Astrocyte of the spinal cord (primary cell): ENCODE measurements around the gene TMPRSS11F.

Experiments
- DNase-seq: peaks from one replicate; pipeline ENCODE4 v3.0.0; 2011; ENCODE audit warnings: low read depth, low spot score
- H3K4me3 ChIP-seq: 2 replicates; pipeline ENCODE4 v1.5.1; 2011; ENCODE audit warnings: low read depth, mild to moderate bottlenecking, low read length, moderate library complexity
- CTCF ChIP-seq: IDR thresholded peaks from 2 replicates; pipeline ENCODE4 v1.5.1; 2012; ENCODE audit warnings: low read depth, mild to moderate bottlenecking, low read length, inconsistent platforms
- in situ Hi-C: cut with HindIII; loops from 2 replicates; pipeline ENCODE4 v1.10.0; 2017; ENCODE audit warnings: low sequenced_read_pairs

Gene TMPRSS11F

DNA sequence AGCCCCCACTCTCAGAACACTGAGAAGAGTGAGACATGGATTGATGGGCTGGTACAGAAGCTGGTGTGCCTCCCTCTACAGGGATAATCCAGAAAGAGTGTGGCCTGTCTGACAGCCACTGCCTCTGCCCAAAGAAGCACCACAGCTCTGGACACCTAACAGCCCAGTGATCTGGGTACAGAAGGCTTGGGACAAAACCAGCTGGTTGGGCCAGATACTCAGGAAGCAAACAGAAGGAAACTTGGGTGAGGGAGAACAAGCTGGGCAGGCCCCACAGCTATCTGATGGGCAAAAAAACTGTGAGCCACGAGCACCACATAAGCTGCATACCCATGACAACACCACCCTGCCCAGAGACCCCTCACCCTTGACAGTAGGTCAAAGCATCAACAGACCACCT, 46.9 kb downstream of the TMPRSS11F start:
- in situ Hi-C loops, result no loop called here
- no peak for DNase-seq
- H3K4me3 ChIP-seq, result no peak overlapping the region
- TF ChIP-seq CTCF, result no peak

DNA sequence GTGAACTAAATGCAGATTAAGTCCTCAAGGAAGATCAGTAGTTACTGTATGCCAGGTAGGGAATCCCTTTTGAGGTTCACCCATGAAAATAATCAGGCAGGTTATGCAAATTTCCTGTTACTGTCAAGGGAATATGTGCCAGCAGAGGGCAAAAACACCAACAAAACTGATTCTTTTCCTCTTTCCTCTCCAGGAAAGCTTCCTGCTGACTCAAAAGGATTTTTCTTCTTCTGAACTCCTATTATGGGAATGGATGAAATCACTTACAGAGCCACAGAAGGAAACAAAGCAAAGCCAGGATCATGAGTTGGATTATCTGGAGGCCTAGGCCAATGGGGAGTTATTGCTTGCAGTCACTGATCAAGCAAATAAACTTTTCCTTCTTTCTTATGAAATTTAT, 49.7 kb downstream of the TMPRSS11F start:
- no peak for TF ChIP-seq CTCF
- in situ Hi-C loops, result no loop called here
- DNase-seq, result no peak
- no peak overlapping the region for H3K4me3 ChIP-seq

- in situ Hi-C loops, result no loop called here
- H3K4me3 ChIP-seq, result no peak overlapping the region
Measured at GRCh38 chr4:68077737-68078136, 51.9 kb downstream of the TMPRSS11F start.

DNA sequence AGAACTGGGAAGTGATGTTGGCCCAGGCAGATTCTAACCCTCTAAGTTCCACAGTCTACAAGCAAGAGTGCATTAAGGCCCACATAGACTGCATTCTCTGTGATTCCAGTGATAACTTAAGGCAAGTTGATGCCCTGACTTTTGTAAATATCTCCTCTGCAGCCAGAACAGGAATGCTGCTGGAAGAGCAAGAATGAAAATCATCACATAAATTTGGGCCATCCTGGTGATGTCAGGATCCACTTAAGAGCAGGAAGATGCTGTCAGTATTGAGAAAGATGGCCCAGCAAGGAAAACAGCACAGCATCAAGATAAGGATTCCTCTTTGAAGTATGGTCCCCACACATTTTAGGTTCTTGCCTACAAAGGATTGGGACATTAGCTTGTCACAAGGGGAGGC, 52.4 kb downstream of the TMPRSS11F start:
- no peak overlapping the region for H3K4me3 ChIP-seq
- DNase-seq, result no peak
- TF ChIP-seq CTCF, result no peak
- in situ Hi-C loops, result no loop called here

More at GRCh38 chr4:68077737-68078136, 51.9 kb downstream of the TMPRSS11F start:
- no peak for DNase-seq
- no peak for TF ChIP-seq CTCF

DNA sequence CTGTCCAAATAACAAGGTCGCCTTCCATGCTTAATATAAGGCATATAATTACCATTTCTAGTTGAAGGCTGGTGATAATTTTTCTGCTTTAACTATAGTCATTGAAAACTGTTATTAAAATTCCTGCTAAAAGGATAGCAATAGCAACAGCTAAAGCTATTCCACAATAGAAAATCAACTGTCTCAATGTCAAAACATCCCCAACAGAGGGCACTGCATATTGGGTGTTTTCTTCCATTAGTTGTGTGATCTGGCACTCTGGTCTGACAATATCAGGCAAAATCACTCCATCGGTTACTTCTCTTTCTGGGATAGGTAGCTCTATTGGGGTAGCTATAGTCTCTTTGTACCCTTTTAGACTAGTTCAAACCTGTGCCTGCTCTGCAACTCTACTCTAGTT, 53.5 kb downstream of the TMPRSS11F start:
- in situ Hi-C loops, result no loop called here
- no peak for TF ChIP-seq CTCF
- no peak for DNase-seq
- H3K4me3 ChIP-seq, result no peak overlapping the region

DNA sequence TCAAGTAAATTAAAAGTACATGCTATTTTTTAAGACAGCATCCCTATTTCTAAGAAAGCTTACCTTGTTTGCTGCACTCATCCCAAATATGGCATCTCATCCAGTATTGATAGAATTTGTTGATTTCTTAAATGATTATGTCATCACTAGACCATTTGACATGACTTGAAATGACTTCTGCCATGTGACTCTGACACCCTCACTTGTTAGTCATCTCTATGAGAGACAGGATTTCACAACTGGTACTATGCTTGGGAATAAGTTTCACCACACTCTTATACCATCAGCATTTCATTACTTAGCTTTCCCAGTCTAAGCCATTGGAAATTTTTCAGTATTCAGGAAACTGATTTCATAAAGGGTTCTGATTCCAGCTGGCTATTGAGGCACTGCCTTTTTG, 55.3 kb downstream of the TMPRSS11F start:
- in situ Hi-C loops, result no loop called here
- no peak for TF ChIP-seq CTCF
- no peak for DNase-seq
- no peak overlapping the region for H3K4me3 ChIP-seq

DNA sequence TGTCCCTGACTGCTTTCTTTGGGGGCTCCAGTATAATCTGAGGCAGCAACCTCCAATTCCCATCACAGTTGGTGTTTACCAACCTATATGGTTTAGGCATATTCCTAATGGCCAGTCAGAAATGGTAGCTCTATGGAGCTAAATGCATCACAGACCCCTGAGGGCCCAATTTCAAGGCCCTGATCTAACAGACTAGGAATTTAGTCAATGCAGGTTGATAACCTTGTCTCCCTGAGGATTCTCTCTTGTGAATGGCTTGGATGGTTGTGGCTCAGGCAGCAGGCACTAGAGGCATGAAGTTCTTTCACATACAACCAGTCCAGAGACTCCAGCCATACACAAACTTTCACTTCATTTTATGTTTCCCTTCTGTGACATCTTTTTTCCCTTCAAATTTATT, 59.4 kb downstream of the TMPRSS11F start:
- no peak for DNase-seq
- no peak overlapping the region for H3K4me3 ChIP-seq
- in situ Hi-C loops, result no loop called here
- TF ChIP-seq CTCF, result no peak
